Loucy (cell line): ENCODE measurements around the gene ARHGAP40.

Source experiments
- EZH2phosphoT487 ChIP-seq: fragments of 200-600 bp; IDR thresholded peaks from 2 replicates; pipeline ENCODE4 v1.6.1; 2018; ENCODE audit warnings: antibody characterized with exemption, mild to moderate bottlenecking, moderate library complexity, borderline replicate concordance
- TF ChIP-seq, protein P1 (sequence below): fragments of 200-600 bp; sonication (generic); conservative IDR thresholded peaks from 2 replicates; pipeline ENCODE4 v1.5.1; 2014; ENCODE audit warnings: mild to moderate bottlenecking, antibody characterized with exemption, low read length

DNA sequence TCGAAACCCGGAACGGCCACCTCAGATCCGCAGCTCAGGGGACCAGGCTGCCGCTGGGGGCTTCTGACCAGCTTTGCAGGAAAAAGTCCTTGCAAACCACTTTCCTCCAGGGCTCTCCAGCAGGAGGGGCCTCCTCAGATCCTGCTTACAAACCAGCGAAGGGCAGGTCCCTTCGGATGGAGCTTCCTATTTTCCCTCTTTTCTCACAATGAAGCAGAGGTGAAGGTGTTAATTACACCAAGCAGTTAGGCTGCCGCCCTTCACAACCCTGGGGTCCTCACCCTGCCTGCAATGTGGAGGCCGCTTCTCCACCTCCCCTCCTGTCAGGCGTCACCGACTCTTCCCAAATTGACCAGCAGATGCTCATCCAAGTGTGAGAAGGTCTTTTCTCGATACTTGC is 5.7 kb downstream of the ARHGAP40 start:
- TF ChIP-seq, protein P1, sequence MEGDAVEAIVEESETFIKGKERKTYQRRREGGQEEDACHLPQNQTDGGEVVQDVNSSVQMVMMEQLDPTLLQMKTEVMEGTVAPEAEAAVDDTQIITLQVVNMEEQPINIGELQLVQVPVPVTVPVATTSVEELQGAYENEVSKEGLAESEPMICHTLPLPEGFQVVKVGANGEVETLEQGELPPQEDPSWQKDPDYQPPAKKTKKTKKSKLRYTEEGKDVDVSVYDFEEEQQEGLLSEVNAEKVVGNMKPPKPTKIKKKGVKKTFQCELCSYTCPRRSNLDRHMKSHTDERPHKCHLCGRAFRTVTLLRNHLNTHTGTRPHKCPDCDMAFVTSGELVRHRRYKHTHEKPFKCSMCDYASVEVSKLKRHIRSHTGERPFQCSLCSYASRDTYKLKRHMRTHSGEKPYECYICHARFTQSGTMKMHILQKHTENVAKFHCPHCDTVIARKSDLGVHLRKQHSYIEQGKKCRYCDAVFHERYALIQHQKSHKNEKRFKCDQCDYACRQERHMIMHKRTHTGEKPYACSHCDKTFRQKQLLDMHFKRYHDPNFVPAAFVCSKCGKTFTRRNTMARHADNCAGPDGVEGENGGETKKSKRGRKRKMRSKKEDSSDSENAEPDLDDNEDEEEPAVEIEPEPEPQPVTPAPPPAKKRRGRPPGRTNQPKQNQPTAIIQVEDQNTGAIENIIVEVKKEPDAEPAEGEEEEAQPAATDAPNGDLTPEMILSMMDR: no peak
- no peak for TF ChIP-seq EZH2phosphoT487
